ENCODE data around the gene ALDH5A1. TPM values are rescaled to one million over a fixed set of nuclear protein-coding genes. Genes with fewer than 3 reads are reported as not detected.

The ALDH5A1 gene
- total and polyA plus RNA-seq, 2 donors: 13.4 to 35.1 TPM

DNA sequence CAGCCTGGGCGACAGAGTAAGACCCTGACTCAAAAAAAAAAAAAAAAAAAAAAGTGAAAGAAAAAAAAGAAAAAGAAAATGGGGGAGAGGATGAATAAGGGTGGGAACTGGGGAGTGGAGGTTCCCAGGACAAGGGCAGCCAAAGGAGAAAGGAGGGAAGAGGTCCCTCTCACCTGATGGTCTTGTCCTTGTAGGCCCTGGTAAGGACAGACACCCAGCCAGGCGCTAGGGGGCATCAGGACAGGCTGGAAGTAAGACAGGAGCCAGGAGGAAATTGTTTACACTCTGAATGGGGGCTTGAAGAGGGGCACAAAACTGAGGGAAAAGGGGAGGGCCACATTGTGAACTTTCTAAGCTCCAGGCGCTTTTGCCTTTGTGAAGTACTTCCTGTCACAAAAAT is 2.3 kb upstream of the ALDH5A1 start:
- peaks cover 0 to 6% of the 10 kb centered on the region in 2 donors for H3K36me3 ChIP-seq (ENCODE audit: control insufficient read depth in 2 of 2, insufficient read depth in 2 of 2, low read length in 1 of 2)
- H3K27ac ChIP-seq (ENCODE audit: low read depth in 1 of 2, low read length in 1 of 2): no peak overlapping the region
- H3K4me3 ChIP-seq (ENCODE audit: low read length in 2 of 2): no peak overlapping the region
- H3K4me1 ChIP-seq (ENCODE audit: control insufficient read depth in 2 of 2, insufficient read depth in 2 of 2, low read length in 2 of 2): peaks cover 11 to 15% of the 10 kb centered on the region in 2 donors
- WGBS: 93% methylated on average over 3 of the region's 3 CpGs
- H3K27me3 ChIP-seq (ENCODE audit: control insufficient read depth in 2 of 2, insufficient read depth in 1 of 2, low read length in 1 of 2): no peaks in the 10 kb centered on the region
- peaks cover 0 to 7% of the 10 kb centered on the region in 2 donors for H3K9me3 ChIP-seq (ENCODE audit: control insufficient read depth in 2 of 2, insufficient read depth in 1 of 2, low read length in 1 of 2)
- DNase-seq (ENCODE audit: low read depth in 6 of 9, low spot score in 9 of 9): no peak

DNA sequence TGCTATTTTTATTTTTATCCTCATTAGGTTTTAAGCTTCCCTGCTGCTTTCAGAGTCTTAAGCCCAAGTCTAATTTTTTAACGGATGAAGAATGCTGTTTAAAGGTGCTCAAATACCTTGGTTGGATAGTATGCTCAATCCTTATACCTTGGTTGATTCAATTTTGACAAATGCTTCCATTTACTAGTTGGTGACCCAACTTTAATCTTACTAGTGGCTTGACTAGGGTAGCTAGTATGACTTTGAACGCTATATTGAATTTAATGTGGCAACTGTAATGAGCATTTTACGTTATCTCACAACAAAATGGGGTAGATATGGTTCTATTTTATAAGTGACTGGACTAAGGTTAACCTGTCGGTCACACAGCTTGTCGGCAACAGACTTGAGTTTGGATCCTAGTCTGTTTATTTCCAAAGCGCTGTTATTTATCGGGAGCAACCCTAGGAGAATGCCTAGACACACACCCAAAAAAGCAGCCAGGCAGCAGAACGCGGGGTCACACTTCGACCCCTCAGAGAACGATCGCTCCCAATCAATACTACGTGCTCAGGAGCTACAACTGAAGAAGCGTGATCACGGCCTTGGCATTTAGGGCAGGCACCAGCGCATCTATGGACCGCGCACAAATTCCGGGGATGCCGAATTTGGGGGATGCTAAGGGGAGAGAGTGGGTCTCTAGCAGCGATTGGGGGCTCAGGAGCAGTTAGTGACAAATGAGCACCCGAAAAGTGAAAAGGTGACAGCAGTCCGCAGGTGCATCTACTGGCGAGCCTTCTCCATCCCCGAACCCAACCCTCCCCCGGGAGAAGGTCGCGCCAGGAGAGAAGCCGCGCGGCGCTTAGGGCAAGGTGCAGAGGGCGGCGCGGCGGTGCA is 586 bp upstream of the ALDH5A1 start:
- DNase-seq (ENCODE audit: low read depth in 6 of 9, low spot score in 9 of 9): no peak
- Histone ChIP-seq H3K4me3 (ENCODE audit: low read length in 2 of 2) (peak overlapping the region; percentile 65 to 84), H3K36me3 (ENCODE audit: control insufficient read depth in 2 of 2, insufficient read depth in 2 of 2, low read length in 1 of 2) (peaks cover 0 to 14% of the 10 kb centered on the region in 2 donors), H3K9me3 (ENCODE audit: control insufficient read depth in 2 of 2, insufficient read depth in 1 of 2, low read length in 1 of 2) (peaks cover 0 to 8% of the 10 kb centered on the region in 2 donors), H3K27ac (ENCODE audit: low read depth in 1 of 2, low read length in 1 of 2) (peak overlapping the region; percentile 55 to 76), H3K27me3 (ENCODE audit: control insufficient read depth in 2 of 2, insufficient read depth in 1 of 2, low read length in 1 of 2) (no peaks in the 10 kb centered on the region), H3K4me1 (ENCODE audit: control insufficient read depth in 2 of 2, insufficient read depth in 2 of 2, low read length in 2 of 2) (peaks cover 20 to 25% of the 10 kb centered on the region in 2 donors)
- WGBS: 19% methylated on average over 36 of the region's 36 CpGs

DNA sequence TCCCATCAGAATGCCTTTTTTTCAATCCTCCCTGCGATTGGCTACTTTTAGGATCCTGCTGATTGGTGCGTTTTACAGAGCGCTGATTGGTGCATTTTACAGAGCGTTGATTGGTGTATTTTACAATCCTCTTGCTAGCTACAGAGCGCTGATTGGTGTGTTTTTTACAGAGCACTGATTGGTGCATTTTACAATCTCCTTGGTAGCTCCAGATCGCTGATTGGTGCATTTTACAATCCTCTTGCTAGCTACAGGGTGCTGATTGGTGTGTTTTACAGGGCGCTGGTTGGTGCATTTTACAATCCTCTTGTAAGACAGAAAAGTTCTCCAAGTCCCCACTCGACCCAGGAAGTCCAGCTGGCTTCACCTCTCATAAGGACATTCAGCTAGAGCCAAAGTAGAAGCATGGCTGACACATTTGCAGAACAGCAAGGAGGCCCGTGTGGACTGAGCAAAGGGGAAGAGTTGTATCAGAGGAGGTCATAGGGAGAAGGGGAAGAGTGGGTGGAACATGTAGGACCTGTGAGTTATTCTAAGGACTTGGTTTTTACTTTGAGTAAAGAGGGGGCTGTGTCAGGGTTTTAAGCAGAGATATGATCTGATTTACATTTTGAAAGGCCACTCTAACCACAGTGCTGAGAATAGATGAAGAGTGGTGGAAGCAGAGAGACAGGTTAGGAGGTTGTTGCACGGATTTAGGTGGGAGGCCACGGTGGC is 2.6 kb downstream of the ALDH5A1 start:
- DNase-seq (ENCODE audit: low read depth in 6 of 9, low spot score in 9 of 9): no peak
- H3K27ac ChIP-seq (ENCODE audit: low read depth in 1 of 2, low read length in 1 of 2): no peak overlapping the region
- H3K27me3 ChIP-seq (ENCODE audit: control insufficient read depth in 2 of 2, insufficient read depth in 1 of 2, low read length in 1 of 2): no peaks in the 10 kb centered on the region
- H3K4me1 ChIP-seq (ENCODE audit: control insufficient read depth in 2 of 2, insufficient read depth in 2 of 2, low read length in 2 of 2): peaks cover 25 to 26% of the 10 kb centered on the region in 2 donors
- 96% methylated on average over 11 of the region's 11 CpGs for WGBS
- H3K4me3 ChIP-seq (ENCODE audit: low read length in 2 of 2): no peak overlapping the region
- H3K36me3 ChIP-seq (ENCODE audit: control insufficient read depth in 2 of 2, insufficient read depth in 2 of 2, low read length in 1 of 2): peaks cover 1 to 14% of the 10 kb centered on the region in 2 donors
- peaks cover 0 to 8% of the 10 kb centered on the region in 2 donors for H3K9me3 ChIP-seq (ENCODE audit: control insufficient read depth in 2 of 2, insufficient read depth in 1 of 2, low read length in 1 of 2)

DNA sequence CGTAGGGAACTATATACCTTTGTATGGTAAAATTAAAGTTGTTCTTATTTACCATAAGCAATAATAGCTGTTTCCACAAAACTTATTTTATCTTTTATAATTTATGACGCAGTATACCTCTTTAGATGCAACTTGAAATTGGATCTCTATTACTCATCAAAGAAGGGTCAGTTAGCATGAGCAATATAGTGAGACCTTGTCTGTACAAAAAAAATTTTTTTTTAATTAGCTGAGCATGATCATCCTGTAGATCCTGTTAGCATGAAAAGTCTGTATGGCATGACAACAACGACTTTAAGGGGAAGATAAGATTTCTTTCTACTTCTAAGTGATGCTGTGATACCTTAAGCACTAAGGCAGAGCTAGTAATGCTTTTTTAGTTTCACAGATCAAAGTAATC is 5.9 kb downstream of the ALDH5A1 start:
- Histone ChIP-seq H3K27me3 (ENCODE audit: control insufficient read depth in 2 of 2, insufficient read depth in 1 of 2, low read length in 1 of 2) (no peaks in the 10 kb centered on the region), H3K4me3 (ENCODE audit: low read length in 2 of 2) (no peak overlapping the region), H3K27ac (ENCODE audit: low read depth in 1 of 2, low read length in 1 of 2) (no peak overlapping the region), H3K4me1 (ENCODE audit: control insufficient read depth in 2 of 2, insufficient read depth in 2 of 2, low read length in 2 of 2) (peaks cover 14 to 18% of the 10 kb centered on the region in 2 donors), H3K9me3 (ENCODE audit: control insufficient read depth in 2 of 2, insufficient read depth in 1 of 2, low read length in 1 of 2) (peaks cover 0 to 8% of the 10 kb centered on the region in 2 donors), H3K36me3 (ENCODE audit: control insufficient read depth in 2 of 2, insufficient read depth in 2 of 2, low read length in 1 of 2) (peaks cover 27 to 38% of the 10 kb centered on the region in 2 donors)
- no peak for DNase-seq (ENCODE audit: low read depth in 6 of 9, low spot score in 9 of 9)
- 76% methylated on average over 3 of the region's 3 CpGs for WGBS

DNA sequence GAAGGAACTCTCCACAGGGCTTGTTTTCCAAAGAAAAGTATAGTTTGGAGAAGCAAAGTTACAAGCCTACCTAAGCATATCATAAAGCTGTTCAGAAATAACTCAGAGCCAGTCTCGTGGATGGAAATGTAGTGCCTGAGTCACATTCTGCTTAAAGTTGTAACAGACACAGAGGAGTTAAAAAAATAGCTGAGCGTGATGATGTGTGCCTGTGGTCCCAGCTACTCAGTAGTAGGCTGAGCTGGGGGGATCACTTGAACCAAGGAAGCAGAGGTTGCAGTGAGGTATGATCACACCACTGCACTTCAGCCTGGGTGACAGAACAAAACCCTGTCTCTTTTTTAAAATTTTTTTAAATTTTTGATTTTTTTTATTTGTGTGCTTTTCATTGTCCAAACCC is 6.6 kb downstream of the ALDH5A1 start:
- Histone ChIP-seq H3K27me3 (ENCODE audit: control insufficient read depth in 2 of 2, insufficient read depth in 1 of 2, low read length in 1 of 2) (no peaks in the 10 kb centered on the region), H3K4me3 (ENCODE audit: low read length in 2 of 2) (no peak overlapping the region), H3K36me3 (ENCODE audit: control insufficient read depth in 2 of 2, insufficient read depth in 2 of 2, low read length in 1 of 2) (peaks cover 31 to 43% of the 10 kb centered on the region in 2 donors), H3K27ac (ENCODE audit: low read depth in 1 of 2, low read length in 1 of 2) (no peak overlapping the region), H3K4me1 (ENCODE audit: control insufficient read depth in 2 of 2, insufficient read depth in 2 of 2, low read length in 2 of 2) (peaks cover 10 to 16% of the 10 kb centered on the region in 2 donors), H3K9me3 (ENCODE audit: control insufficient read depth in 2 of 2, insufficient read depth in 1 of 2, low read length in 1 of 2) (peaks cover 0 to 8% of the 10 kb centered on the region in 2 donors)
- WGBS: 85% methylated on average over 2 of the region's 2 CpGs
- DNase-seq (ENCODE audit: low read depth in 6 of 9, low spot score in 9 of 9): no peak

DNA sequence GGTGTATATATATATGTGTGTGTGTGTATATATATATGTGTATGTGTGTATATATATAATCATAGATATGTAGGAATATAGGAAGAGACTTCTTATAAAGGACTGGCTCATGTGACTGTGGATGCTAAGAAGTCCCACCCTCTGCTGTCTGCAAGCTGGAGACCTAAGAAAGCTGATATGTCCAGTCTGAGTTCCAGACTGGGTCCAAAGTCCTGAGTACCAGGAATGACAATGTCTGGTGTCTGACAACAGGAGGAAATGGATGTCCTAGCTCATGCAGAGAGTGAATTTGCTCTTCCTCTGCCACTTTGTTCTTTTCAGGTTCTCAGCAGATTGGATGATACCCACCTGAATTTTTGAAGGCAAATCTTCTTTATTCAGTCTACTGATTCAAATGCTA is 7.1 kb downstream of the ALDH5A1 start:
- H3K9me3 ChIP-seq (ENCODE audit: control insufficient read depth in 2 of 2, insufficient read depth in 1 of 2, low read length in 1 of 2): peaks cover 0 to 6% of the 10 kb centered on the region in 2 donors
- peaks cover 10 to 16% of the 10 kb centered on the region in 2 donors for H3K4me1 ChIP-seq (ENCODE audit: control insufficient read depth in 2 of 2, insufficient read depth in 2 of 2, low read length in 2 of 2)
- no peak overlapping the region for H3K27ac ChIP-seq (ENCODE audit: low read depth in 1 of 2, low read length in 1 of 2)
- H3K27me3 ChIP-seq (ENCODE audit: control insufficient read depth in 2 of 2, insufficient read depth in 1 of 2, low read length in 1 of 2): no peaks in the 10 kb centered on the region
- no peak for DNase-seq (ENCODE audit: low read depth in 6 of 9, low spot score in 9 of 9)
- H3K36me3 ChIP-seq (ENCODE audit: control insufficient read depth in 2 of 2, insufficient read depth in 2 of 2, low read length in 1 of 2): peaks cover 35 to 42% of the 10 kb centered on the region in 2 donors
- no peak overlapping the region for H3K4me3 ChIP-seq (ENCODE audit: low read length in 2 of 2)

DNA sequence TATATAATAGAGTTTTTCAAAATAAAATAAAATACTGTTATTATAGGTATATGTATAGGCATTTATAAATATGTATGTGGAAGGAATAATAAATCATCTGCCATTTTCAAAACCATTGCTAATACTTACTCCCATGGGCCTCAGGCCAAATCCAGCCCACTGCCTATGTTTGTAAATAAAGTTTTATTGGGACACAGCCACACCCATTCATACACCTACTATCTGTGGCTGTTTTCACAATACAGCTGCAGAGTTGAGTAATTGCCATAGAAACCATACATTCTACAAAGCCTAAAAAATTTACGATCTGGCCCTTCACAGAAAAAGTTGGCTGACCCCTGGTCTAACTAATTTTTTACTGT is 9.5 kb downstream of the ALDH5A1 start:
- peaks cover under 1 to 5% of the 10 kb centered on the region in 2 donors for H3K4me1 ChIP-seq (ENCODE audit: control insufficient read depth in 2 of 2, insufficient read depth in 2 of 2, low read length in 2 of 2)
- H3K27ac ChIP-seq (ENCODE audit: low read depth in 1 of 2, low read length in 1 of 2): no peak overlapping the region
- DNase-seq (ENCODE audit: low read depth in 6 of 9, low spot score in 9 of 9): no peak
- no peak overlapping the region for H3K4me3 ChIP-seq (ENCODE audit: low read length in 2 of 2)
- 100% methylated on average over 1 of the region's 1 CpG for WGBS
- peaks cover 29 to 38% of the 10 kb centered on the region in 2 donors for H3K36me3 ChIP-seq (ENCODE audit: control insufficient read depth in 2 of 2, insufficient read depth in 2 of 2, low read length in 1 of 2)
- H3K27me3 ChIP-seq (ENCODE audit: control insufficient read depth in 2 of 2, insufficient read depth in 1 of 2, low read length in 1 of 2): no peaks in the 10 kb centered on the region
- H3K9me3 ChIP-seq (ENCODE audit: control insufficient read depth in 2 of 2, insufficient read depth in 1 of 2, low read length in 1 of 2): peaks cover 0 to 3% of the 10 kb centered on the region in 2 donors

DNA sequence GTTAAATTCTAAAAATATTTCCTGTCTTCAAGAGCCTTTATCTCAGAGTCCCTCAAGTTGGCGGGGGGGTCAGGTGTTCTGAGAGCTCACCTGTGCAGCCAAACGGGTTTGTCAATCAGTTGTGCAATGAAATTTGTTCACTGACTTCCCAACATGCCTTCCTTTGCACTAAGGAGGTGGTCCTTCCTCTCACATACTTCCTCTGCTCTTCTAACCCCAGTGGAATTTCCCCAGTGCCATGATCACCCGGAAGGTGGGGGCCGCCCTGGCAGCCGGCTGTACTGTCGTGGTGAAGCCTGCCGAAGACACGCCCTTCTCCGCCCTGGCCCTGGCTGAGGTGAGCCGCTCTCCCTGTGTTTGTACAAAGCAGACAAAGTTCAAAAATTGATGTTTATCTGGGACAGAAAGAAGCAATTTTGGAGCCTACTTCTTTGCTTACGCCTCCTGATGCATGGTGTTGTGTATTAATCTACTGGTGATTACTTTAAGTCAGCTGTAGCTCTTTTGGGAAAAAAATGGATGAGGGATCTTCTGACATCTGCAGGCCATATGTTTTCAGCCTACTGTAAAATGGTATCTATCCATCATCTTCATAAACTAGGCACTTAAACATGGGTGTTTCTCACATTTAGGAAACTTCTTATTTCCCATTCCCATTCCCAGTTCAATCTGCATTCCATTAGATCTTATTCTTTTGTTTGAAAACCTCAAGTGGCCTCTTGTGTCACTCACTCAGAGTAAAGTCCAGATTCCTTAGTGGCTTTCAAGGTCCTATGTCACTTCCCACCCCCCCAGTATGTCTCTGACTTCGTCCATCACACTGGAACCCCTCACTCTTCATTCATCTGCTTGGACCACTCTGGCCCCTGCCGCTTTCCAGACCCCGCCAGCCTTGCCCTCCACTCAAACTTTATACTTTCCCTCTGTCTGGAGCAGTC is 10.1 kb downstream of the ALDH5A1 start:
- WGBS: 93% methylated on average over 14 of the region's 14 CpGs
- H3K27ac ChIP-seq (ENCODE audit: low read depth in 1 of 2, low read length in 1 of 2): no peak overlapping the region
- H3K4me1 ChIP-seq (ENCODE audit: control insufficient read depth in 2 of 2, insufficient read depth in 2 of 2, low read length in 2 of 2): no peaks in the 10 kb centered on the region
- no peak overlapping the region for H3K4me3 ChIP-seq (ENCODE audit: low read length in 2 of 2)
- no peak for DNase-seq (ENCODE audit: low read depth in 6 of 9, low spot score in 9 of 9)
- no peaks in the 10 kb centered on the region for H3K27me3 ChIP-seq (ENCODE audit: control insufficient read depth in 2 of 2, insufficient read depth in 1 of 2, low read length in 1 of 2)
- peaks cover 0 to 3% of the 10 kb centered on the region in 2 donors for H3K9me3 ChIP-seq (ENCODE audit: control insufficient read depth in 2 of 2, insufficient read depth in 1 of 2, low read length in 1 of 2)
- H3K36me3 ChIP-seq (ENCODE audit: control insufficient read depth in 2 of 2, insufficient read depth in 2 of 2, low read length in 1 of 2): peaks cover 29 to 38% of the 10 kb centered on the region in 2 donors

Data from thymus (tissue), 11 donors.